Kidney (tissue), 14 donors: Measurements from ENCODE around the gene SERTAD1. TPM values are rescaled to one million over a fixed set of nuclear protein-coding genes. Genes with fewer than 3 reads are reported as not detected.

Source experiments
- DNase-seq, 5 donors: peaks; one replicate each; pipeline ENCODE4 v3.0.0-alpha.2; 2013 to 2020
- FAIRE-seq: peaks from 2 replicates; lab custom pipeline; 2012; peaks lifted over from hg19 to GRCh38; lab: Jason Lieb, UNC
- H3K27ac ChIP-seq, 2 donors: one replicate each; pipeline ENCODE4 v1.7.0; 2013; ENCODE audit warnings: low read depth in 2 of 2, low read length in 2 of 2, inconsistent platforms in 1 of 2
- H3K27me3 ChIP-seq: one replicate; pipeline ENCODE4 v1.7.1; 2013; ENCODE audit warnings: low read length, inconsistent platforms; ENCODE audit not compliant: control insufficient read depth, insufficient read depth
- H3K36me3 ChIP-seq, 3 donors: one replicate each; pipeline versions ENCODE4 v1.7.0 to v1.7.1; 2013; ENCODE audit warnings: low read length in 3 of 3, control low read depth in 1 of 3, inconsistent platforms in 1 of 3; ENCODE audit not compliant: insufficient read depth in 3 of 3, control insufficient read depth in 2 of 3
- H3K4me1 ChIP-seq, 3 donors: one replicate each; pipeline versions ENCODE4 v1.7.0 to v1.7.1; 2013; ENCODE audit warnings: low read length in 3 of 3, inconsistent platforms in 1 of 3, low read depth in 1 of 3; ENCODE audit not compliant: control insufficient read depth in 2 of 3, insufficient read depth in 2 of 3
- H3K4me3 ChIP-seq, 3 donors: one replicate each; pipeline versions ENCODE4 v1.7.0 to v1.8.1; 2013; ENCODE audit warnings: low read length in 3 of 3, control low read depth in 1 of 3, inconsistent platforms in 1 of 3
- H3K9ac ChIP-seq, 3 donors: one replicate each; pipeline versions ENCODE4 v1.7.0 to v1.7.1; 2013; ENCODE audit warnings: low read length in 3 of 3, control low read depth in 1 of 3, inconsistent platforms in 1 of 3
- H3K9me3 ChIP-seq, 3 donors: one replicate each; pipeline versions ENCODE4 v1.7.0 to v1.7.1; 2013; ENCODE audit warnings: low read length in 3 of 3, control low read depth in 1 of 3, inconsistent platforms in 1 of 3; ENCODE audit not compliant: control insufficient read depth in 2 of 3, insufficient read depth in 1 of 3
- CTCF ChIP-seq: IDR thresholded peaks from 3 replicates; pipeline ENCODE4 v1.5.1; 2012; ENCODE audit warnings: mild to moderate bottlenecking, moderate library complexity, borderline replicate concordance; ENCODE audit not compliant: insufficient read depth; ENCODE audit errors: extremely low read depth
- intact Hi-C: fragments of 100-400 bp; cut with DNase I; formaldehyde crosslinking; loops from one replicate; pipeline ENCODE4 v1.11.1; 2022
- polyA plus RNA-seq: library from polyadenylated mRNA; stranded (reverse); fragments of 350-450 nt; fragmentation: Illumina TruSeq; extraction: RNeasy Lipid Tissue Mini Kit (QIAGEN cat#74804); gene quantifications from one replicate; pipeline ENCODE4 v1.2.3, GENCODE V29; 2014; ENCODE audit warnings: low read depth, low replicate concordance; ENCODE audit not compliant: insufficient read depth
- total RNA-seq: library from RNA; stranded (reverse); fragmentation: NEBNext Ultra II Directional; extraction: Animal tissue kit (Norgen Biotek cat#: 25700); gene quantifications from one replicate; pipeline ENCODE4 v1.2.1, GENCODE V29; 2021
- donor health status: control.
- donor health status: control.
- donor health status: control.
- donor health status: control.
- donor health status: control.
- donor health status: DM: yes; HTN: yes; CAD: no.
- donor health status: Normal renal cell carcinoma (clear cell type).

Gene SERTAD1
- total and polyA plus RNA-seq, 2 donors from 2014 or later: 14.8 to 18.2 TPM

DNA sequence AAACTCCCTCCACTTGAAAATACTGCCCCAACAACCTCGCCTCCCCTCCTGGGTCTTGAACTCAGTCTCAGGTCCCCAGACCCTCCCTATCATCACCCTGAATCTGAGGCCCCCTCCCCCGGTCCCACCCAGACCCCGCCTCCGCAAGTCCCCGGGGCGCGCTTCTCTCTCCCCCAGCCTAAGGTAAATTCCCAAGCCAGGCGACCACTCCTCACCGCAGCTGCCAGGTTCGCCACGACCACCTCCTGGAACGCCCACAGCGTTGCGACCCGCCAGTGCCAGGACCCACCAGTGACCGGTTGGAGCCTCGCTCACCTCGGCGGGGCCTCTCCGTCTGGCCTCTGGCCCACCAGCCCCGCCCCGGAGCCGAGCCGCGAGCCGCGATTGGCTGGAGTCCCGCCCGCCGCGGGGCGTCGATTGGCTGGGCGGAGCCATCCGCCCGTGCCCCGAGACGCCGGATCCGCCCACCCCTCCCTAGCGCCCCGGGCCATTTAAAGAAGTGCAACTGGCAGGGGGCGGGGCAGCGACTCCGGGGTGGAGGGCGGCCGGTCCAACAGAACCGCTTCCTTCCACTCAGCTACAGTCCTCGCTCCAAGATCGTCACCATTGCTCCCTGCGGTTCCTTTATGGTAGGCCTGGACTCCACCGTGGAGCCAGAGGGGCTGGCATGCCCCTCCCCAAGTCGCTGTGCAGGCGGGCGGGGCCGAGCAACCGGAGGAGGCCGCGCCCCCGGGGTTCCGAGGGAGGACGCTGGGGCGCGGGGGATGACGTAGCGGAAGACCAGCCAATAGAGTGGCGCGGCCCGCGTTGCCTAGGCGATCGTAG, 18.4 kb upstream of the SERTAD1 start, which contains the start of gene SERTAD3:
TSS of gene SERTAD3 (minus strand) at position 336 of the 825 bp plus-strand sequence. CDS start 2,255 bp downstream, outside the sequence.
- H3K27ac ChIP-seq: peak within 1 kb of the TSS; percentile 96 to 99
- no peak for FAIRE-seq
- intact Hi-C loops: no loop called here

GRCh38 chr19:40443131-40443999, 17.6 kb upstream of the SERTAD1 start:
- Histone ChIP-seq H3K9me3 (no peaks in the 10 kb centered on the region), H3K4me1 (peaks cover 7 to 10% (median 8%) of the 10 kb centered on the region in 3 donors), H3K27ac (peak overlapping the region; percentile 96 to 99), H3K36me3 (peaks cover 5 to 25% (median 11%) of the 10 kb centered on the region in 3 donors), H3K9ac (peak overlapping the region; percentile 98 to 100 (median 99)), H3K4me3 (peak overlapping the region; percentile 93 to 100 (median 98)), H3K27me3 (no peaks in the 10 kb centered on the region)
- intact Hi-C loops: no loop called here
- TF ChIP-seq CTCF: no peak
- DNase-seq (peak; percentile 100), FAIRE-seq (peak; percentile 52)

More for the DNA sequence above, 18.4 kb upstream of the SERTAD1 start, which contains the start of gene SERTAD3:
- peak; percentile 97 to 99 (median 99) for DNase-seq
- peaks cover 7 to 10% (median 8%) of the 10 kb centered on the region in 3 donors for H3K4me1 ChIP-seq
- H3K36me3 ChIP-seq: peaks cover 5 to 25% (median 11%) of the 10 kb centered on the region in 3 donors
- H3K9me3 ChIP-seq: no peaks in the 10 kb centered on the region
- H3K9ac ChIP-seq: peak within 1 kb of the TSS; percentile 98 to 100 (median 99)
- TF ChIP-seq CTCF: no peak
- no peaks in the 10 kb centered on the region for H3K27me3 ChIP-seq
- peak within 1 kb of the TSS; percentile 93 to 100 (median 98) for H3K4me3 ChIP-seq

GRCh38 chr19:40442328-40443130, 16.7 kb upstream of the SERTAD1 start:
- DNase-seq: peak in 1 of 5 donors; percentile 38
- Histone ChIP-seq H3K9ac (peak overlapping the region; percentile 27 to 68 (median 41)), H3K27me3 (no peaks in the 10 kb centered on the region), H3K4me1 (peaks cover 7 to 10% (median 8%) of the 10 kb centered on the region in 3 donors), H3K4me3 (peak overlapping the region; percentile 78 to 98 (median 93)), H3K27ac (peak overlapping the region; percentile 66 to 99), H3K36me3 (peaks cover 5 to 18% (median 5%) of the 10 kb centered on the region in 3 donors), H3K9me3 (no peaks in the 10 kb centered on the region)
- no peak for FAIRE-seq
- no peak for TF ChIP-seq CTCF
- intact Hi-C loops: no loop called here
